Measurements from ENCODE around the gene FBN2.

The FBN2 gene

GRCh38 chr5:128237000-128237399 lies 301.0 kb downstream of the FBN2 start:
- DNase-seq: no peak

- DNase-seq: no peak
Measured at GRCh38 chr5:128236334-128236733, 301.7 kb downstream of the FBN2 start.

- DNase-seq: no peak
Measured at GRCh38 chr5:128234928-128235641, 303.0 kb downstream of the FBN2 start.

- DNase-seq: no peak
Measured at GRCh38 chr5:128228521-128228920, 309.5 kb downstream of the FBN2 start.

GRCh38 chr5:128228008-128228407 lies 310.0 kb downstream of the FBN2 start:
- no peak for DNase-seq

GRCh38 chr5:128225245-128226030 lies 312.6 kb downstream of the FBN2 start:
- DNase-seq: no peak

- no peak for DNase-seq
Measured at GRCh38 chr5:128224336-128224735, 313.7 kb downstream of the FBN2 start.

GRCh38 chr5:128220841-128221240 lies 317.2 kb downstream of the FBN2 start:
- DNase-seq: no peak

- DNase-seq: no peak
Measured at GRCh38 chr5:128216860-128217531, 321.0 kb downstream of the FBN2 start.

- DNase-seq: no peak
Measured at GRCh38 chr5:128216285-128216684, 321.8 kb downstream of the FBN2 start.

- no peak for DNase-seq
Measured at GRCh38 chr5:128213833-128214232, 324.2 kb downstream of the FBN2 start.

- DNase-seq: peak; percentile 42
Measured at GRCh38 chr5:128213340-128213739, 324.7 kb downstream of the FBN2 start.

- no peak for DNase-seq
Measured at GRCh38 chr5:128212191-128212806, 325.7 kb downstream of the FBN2 start.

GRCh38 chr5:128208436-128208835 lies 329.6 kb downstream of the FBN2 start:
- DNase-seq: no peak

Data from CD4-positive, alpha-beta T cell treated with Interleukin-17A for 4 hours (primary cell).